Neural cell (in vitro differentiated cells): ENCODE data around the gene MEMO1. TPM values are rescaled to one million over a fixed set of nuclear protein-coding genes. Genes with fewer than 3 reads are reported as not detected.

Experiments
- H2AFZ ChIP-seq: fragments of 200-600, 300-800 bp; sonication (generic), shearing (Covaris generic); 2 replicates; pipeline ENCODE4 v1.6.0; 2014; ENCODE audit warnings: low read depth, mild to moderate bottlenecking, antibody characterized with exemption, low read length, moderate library complexity
- H3F3A ChIP-seq: fragments of 200-600 bp; shearing (Covaris generic); 2 replicates; pipeline ENCODE4 v1.6.1; 2016; ENCODE audit warnings: mild to moderate bottlenecking, moderate library complexity, mixed read lengths, antibody characterized with exemption, low read length; ENCODE audit not compliant: insufficient read depth, poor library complexity, severe bottlenecking
- H3K27ac ChIP-seq: fragments of 200-600, 300-800 bp; sonication (generic), shearing (Covaris generic); 2 replicates; pipeline ENCODE4 v1.5.1; 2014; ENCODE audit warnings: mild to moderate bottlenecking, low read length, moderate library complexity
- H3K27me3 ChIP-seq: fragments of 300-800, 200-600 bp; sonication (generic), shearing (Covaris generic); 2 replicates; pipeline ENCODE4 v1.6.0; 2014; ENCODE audit warnings: mild to moderate bottlenecking, low read depth, low read length, moderate library complexity; ENCODE audit not compliant: insufficient read depth
- H3K36me3 ChIP-seq: fragments of 300-800, 200-600 bp; sonication (generic), shearing (Covaris generic); 2 replicates; pipeline ENCODE4 v1.5.1; 2014; ENCODE audit warnings: mild to moderate bottlenecking, antibody characterized with exemption, low read length, moderate library complexity; ENCODE audit not compliant: insufficient read depth
- H3K4me2 ChIP-seq: fragments of 300-800, 200-600 bp; sonication (generic), shearing (Covaris generic); 2 replicates; pipeline ENCODE4 v1.6.0; 2014; ENCODE audit warnings: mild to moderate bottlenecking, low read length
- H3K4me3 ChIP-seq: fragments of 300-800, 200-600 bp; sonication (generic), shearing (Covaris generic); 2 replicates; pipeline ENCODE4 v1.5.1; 2014; ENCODE audit warnings: mild to moderate bottlenecking, low read length, moderate library complexity
- H3K79me2 ChIP-seq: fragments of 200-600 bp; shearing (Covaris generic); replicated peaks from 2 replicates; pipeline ENCODE4 v1.6.0; 2014; ENCODE audit warnings: mild to moderate bottlenecking, low read length, moderate library complexity; ENCODE audit not compliant: insufficient read depth
- H3K9ac ChIP-seq: fragments of 300-800, 200-600 bp; sonication (generic), shearing (Covaris generic); 2 replicates; pipeline ENCODE4 v1.6.1; 2016; ENCODE audit warnings: mild to moderate bottlenecking, low read length, mixed read lengths
- H3K9me2 ChIP-seq: fragments of 200-600 bp; shearing (Covaris generic); 2 replicates; pipeline ENCODE4 v1.6.1; 2016; ENCODE audit warnings: mild to moderate bottlenecking, low read length, mixed read lengths; ENCODE audit not compliant: insufficient read depth
- H3K9me3 ChIP-seq: fragments of 200-600, 300-800 bp; sonication (generic), shearing (Covaris generic); 2 replicates; pipeline ENCODE4 v1.6.1; 2016; ENCODE audit warnings: mild to moderate bottlenecking, mixed run types, low read length, moderate library complexity, mixed read lengths
- H4K20me1 ChIP-seq: fragments of 200-600 bp; shearing (Covaris generic); 2 replicates; pipeline ENCODE4 v1.6.1; 2016; ENCODE audit warnings: mild to moderate bottlenecking, mixed run types; ENCODE audit not compliant: insufficient read depth
- EP300 ChIP-seq: fragments of 450-650 bp; conservative IDR thresholded peaks from 2 replicates; pipeline ENCODE4 v1.6.1; 2014; ENCODE audit warnings: antibody characterized with exemption, mild to moderate bottlenecking, moderate library complexity; ENCODE audit not compliant: poor library complexity, severe bottlenecking
- EZH2 ChIP-seq: fragments of 200-600, 300-800 bp; shearing (Covaris generic), sonication (generic); IDR thresholded peaks from 2 replicates; pipeline ENCODE4 v1.6.1; 2014; ENCODE audit warnings: antibody characterized with exemption, low read length, borderline replicate concordance, mild to moderate bottlenecking; ENCODE audit not compliant: insufficient read depth, poor library complexity, severe bottlenecking
- MXI1 ChIP-seq: fragments of 450-650 bp; conservative IDR thresholded peaks from 2 replicates; pipeline ENCODE4 v1.6.1; 2014; ENCODE audit warnings: antibody characterized with exemption, mild to moderate bottlenecking; ENCODE audit not compliant: poor library complexity, severe bottlenecking
- POLR2AphosphoS5 ChIP-seq: IDR thresholded peaks from 2 replicates; pipeline ENCODE4 v1.6.1; 2012
- RAD21 ChIP-seq: fragments of 450-650 bp; conservative IDR thresholded peaks from 2 replicates; pipeline ENCODE4 v1.6.1; 2014; ENCODE audit warnings: antibody characterized with exemption, mild to moderate bottlenecking, moderate library complexity
- SMC3 ChIP-seq: fragments of 450-650 bp; conservative IDR thresholded peaks from 2 replicates; pipeline ENCODE4 v1.6.1; 2014; ENCODE audit warnings: antibody characterized with exemption, mild to moderate bottlenecking, moderate library complexity; ENCODE audit not compliant: poor library complexity
- TAF1 ChIP-seq: IDR thresholded peaks from 2 replicates; pipeline ENCODE4 v1.6.1; 2012; ENCODE audit warnings: low read depth
- polyA plus RNA-seq: library from polyadenylated mRNA; depleted of rRNA; stranded (reverse); fragments of >200 nt; gene quantifications from 2 replicates; pipeline ENCODE4 v1.2.3, GENCODE V29; 2014
- TF ChIP-seq, protein P1 (sequence below): IDR thresholded peaks from 2 replicates; pipeline ENCODE4 v1.6.1; 2012; ENCODE audit warnings: borderline replicate concordance
- TF ChIP-seq, protein P2 (sequence below): fragments of 450-650 bp; IDR thresholded peaks from 2 replicates; pipeline ENCODE4 v1.5.1; 2014; ENCODE audit warnings: antibody characterized with exemption, mild to moderate bottlenecking, moderate library complexity; ENCODE audit not compliant: poor library complexity, severe bottlenecking

MEMO1 gene
- polyA plus RNA-seq, 1 donor from 2014 or later = 124 TPM

DNA sequence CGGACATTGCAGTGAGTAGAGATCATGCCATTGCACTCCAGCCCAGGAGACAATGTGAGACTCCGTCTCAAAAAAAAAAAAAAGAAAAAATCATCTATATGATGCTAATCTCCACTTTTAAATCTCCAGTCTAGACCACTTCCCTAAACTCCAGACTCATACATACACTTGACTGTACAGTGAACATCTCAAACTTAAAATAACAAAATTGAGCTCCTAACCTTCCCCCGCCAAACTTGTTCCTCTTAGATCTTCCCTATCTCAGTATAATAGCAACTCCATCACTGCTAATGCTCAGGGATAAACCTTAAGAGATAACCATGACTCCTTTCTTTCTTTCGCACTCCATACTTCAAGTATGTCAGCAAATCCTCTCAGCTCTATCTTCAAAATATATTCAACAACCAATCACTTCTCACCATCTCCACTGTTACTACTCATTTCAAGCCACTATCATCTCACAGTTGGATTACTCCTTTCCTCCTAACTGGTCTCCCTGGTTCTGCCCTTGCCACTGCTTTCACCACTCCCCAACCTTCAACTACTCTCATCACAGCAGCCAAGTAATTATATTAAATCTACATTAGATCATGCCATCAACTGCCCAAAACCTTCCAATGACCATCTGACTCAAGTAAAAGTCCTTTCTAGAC lies 12.0 kb downstream of the MEMO1 start:
- Histone ChIP-seq H3K27me3 (no peaks in the 10 kb centered on the region), H3K4me3 (no peak overlapping the region), H3K4me2 (no peak overlapping the region), H3K27ac (no peak overlapping the region), H3K9ac (no peak overlapping the region), H2AFZ (no peak overlapping the region), H3K9me3 (no peaks in the 10 kb centered on the region), H3K36me3 (no peaks in the 10 kb centered on the region), H4K20me1 (no peaks in the 10 kb centered on the region), H3F3A (no peaks in the 10 kb centered on the region), H3K79me2 (peaks cover 58% of the 10 kb centered on the region), H3K9me2 (no peaks in the 10 kb centered on the region)
- TF ChIP-seq EP300 (no peak), TAF1 (no peak), SMC3 (no peak), RAD21 (no peak), MXI1 (no peak), EZH2 (no peak)
- TF ChIP-seq, protein P1, sequence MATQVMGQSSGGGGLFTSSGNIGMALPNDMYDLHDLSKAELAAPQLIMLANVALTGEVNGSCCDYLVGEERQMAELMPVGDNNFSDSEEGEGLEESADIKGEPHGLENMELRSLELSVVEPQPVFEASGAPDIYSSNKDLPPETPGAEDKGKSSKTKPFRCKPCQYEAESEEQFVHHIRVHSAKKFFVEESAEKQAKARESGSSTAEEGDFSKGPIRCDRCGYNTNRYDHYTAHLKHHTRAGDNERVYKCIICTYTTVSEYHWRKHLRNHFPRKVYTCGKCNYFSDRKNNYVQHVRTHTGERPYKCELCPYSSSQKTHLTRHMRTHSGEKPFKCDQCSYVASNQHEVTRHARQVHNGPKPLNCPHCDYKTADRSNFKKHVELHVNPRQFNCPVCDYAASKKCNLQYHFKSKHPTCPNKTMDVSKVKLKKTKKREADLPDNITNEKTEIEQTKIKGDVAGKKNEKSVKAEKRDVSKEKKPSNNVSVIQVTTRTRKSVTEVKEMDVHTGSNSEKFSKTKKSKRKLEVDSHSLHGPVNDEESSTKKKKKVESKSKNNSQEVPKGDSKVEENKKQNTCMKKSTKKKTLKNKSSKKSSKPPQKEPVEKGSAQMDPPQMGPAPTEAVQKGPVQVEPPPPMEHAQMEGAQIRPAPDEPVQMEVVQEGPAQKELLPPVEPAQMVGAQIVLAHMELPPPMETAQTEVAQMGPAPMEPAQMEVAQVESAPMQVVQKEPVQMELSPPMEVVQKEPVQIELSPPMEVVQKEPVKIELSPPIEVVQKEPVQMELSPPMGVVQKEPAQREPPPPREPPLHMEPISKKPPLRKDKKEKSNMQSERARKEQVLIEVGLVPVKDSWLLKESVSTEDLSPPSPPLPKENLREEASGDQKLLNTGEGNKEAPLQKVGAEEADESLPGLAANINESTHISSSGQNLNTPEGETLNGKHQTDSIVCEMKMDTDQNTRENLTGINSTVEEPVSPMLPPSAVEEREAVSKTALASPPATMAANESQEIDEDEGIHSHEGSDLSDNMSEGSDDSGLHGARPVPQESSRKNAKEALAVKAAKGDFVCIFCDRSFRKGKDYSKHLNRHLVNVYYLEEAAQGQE = no peak
- TF ChIP-seq, protein P2, sequence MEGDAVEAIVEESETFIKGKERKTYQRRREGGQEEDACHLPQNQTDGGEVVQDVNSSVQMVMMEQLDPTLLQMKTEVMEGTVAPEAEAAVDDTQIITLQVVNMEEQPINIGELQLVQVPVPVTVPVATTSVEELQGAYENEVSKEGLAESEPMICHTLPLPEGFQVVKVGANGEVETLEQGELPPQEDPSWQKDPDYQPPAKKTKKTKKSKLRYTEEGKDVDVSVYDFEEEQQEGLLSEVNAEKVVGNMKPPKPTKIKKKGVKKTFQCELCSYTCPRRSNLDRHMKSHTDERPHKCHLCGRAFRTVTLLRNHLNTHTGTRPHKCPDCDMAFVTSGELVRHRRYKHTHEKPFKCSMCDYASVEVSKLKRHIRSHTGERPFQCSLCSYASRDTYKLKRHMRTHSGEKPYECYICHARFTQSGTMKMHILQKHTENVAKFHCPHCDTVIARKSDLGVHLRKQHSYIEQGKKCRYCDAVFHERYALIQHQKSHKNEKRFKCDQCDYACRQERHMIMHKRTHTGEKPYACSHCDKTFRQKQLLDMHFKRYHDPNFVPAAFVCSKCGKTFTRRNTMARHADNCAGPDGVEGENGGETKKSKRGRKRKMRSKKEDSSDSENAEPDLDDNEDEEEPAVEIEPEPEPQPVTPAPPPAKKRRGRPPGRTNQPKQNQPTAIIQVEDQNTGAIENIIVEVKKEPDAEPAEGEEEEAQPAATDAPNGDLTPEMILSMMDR = no peak

DNA sequence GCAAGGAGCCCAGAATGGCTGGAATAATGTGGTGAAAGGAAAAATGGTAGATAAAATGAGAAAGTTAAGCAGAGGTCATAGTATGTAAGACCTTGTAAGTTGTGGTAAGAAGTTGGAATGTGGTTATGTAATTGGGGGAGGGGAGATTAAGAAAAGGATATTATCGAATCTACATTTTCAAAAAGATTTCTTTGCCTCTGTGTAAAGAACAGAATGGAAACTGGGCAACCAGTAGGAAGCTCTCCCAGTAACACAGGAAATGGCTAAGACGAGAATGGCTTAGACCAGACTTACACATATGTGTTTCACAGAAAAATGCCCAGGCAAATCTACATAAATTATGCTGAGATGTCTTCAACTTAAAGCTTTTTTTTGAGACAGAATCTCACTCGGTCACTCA lies 13.2 kb downstream of the MEMO1 start:
- no peaks in the 10 kb centered on the region for H3F3A ChIP-seq
- no peak overlapping the region for H3K4me2 ChIP-seq
- H3K79me2 ChIP-seq = peaks cover 61% of the 10 kb centered on the region
- H3K9ac ChIP-seq = no peak overlapping the region
- no peaks in the 10 kb centered on the region for H3K36me3 ChIP-seq
- H3K27ac ChIP-seq = no peak overlapping the region
- H3K9me3 ChIP-seq = no peaks in the 10 kb centered on the region
- peaks cover 3% of the 10 kb centered on the region for H4K20me1 ChIP-seq
- TF ChIP-seq, protein P1 = no peak
- no peak for TF ChIP-seq EZH2
- TF ChIP-seq TAF1 = no peak
- TF ChIP-seq, protein P2 = no peak
- TF ChIP-seq SMC3 = no peak
- no peak for TF ChIP-seq EP300
- TF ChIP-seq POLR2AphosphoS5 = no peak
- TF ChIP-seq MXI1 = no peak
- no peak for TF ChIP-seq RAD21
- no peak overlapping the region for H3K4me3 ChIP-seq
- H3K27me3 ChIP-seq = no peaks in the 10 kb centered on the region
- no peak overlapping the region for H2AFZ ChIP-seq
- H3K9me2 ChIP-seq = no peaks in the 10 kb centered on the region
